Stimulated activated CD8-positive, alpha-beta memory T cell treated with anti-CD3 and anti-CD28 coated beads, Interleukin-7, amount 100 ng/mL, for 1 hour (primary cell): Measurements from ENCODE around the gene SACS.

Experiments
- DNase-seq, 2 donors: peaks; one replicate each; pipeline ENCODE4 v3.0.0-alpha.2; 2020; ENCODE audit warnings: low read depth in 2 of 2

SACS gene, protein sequence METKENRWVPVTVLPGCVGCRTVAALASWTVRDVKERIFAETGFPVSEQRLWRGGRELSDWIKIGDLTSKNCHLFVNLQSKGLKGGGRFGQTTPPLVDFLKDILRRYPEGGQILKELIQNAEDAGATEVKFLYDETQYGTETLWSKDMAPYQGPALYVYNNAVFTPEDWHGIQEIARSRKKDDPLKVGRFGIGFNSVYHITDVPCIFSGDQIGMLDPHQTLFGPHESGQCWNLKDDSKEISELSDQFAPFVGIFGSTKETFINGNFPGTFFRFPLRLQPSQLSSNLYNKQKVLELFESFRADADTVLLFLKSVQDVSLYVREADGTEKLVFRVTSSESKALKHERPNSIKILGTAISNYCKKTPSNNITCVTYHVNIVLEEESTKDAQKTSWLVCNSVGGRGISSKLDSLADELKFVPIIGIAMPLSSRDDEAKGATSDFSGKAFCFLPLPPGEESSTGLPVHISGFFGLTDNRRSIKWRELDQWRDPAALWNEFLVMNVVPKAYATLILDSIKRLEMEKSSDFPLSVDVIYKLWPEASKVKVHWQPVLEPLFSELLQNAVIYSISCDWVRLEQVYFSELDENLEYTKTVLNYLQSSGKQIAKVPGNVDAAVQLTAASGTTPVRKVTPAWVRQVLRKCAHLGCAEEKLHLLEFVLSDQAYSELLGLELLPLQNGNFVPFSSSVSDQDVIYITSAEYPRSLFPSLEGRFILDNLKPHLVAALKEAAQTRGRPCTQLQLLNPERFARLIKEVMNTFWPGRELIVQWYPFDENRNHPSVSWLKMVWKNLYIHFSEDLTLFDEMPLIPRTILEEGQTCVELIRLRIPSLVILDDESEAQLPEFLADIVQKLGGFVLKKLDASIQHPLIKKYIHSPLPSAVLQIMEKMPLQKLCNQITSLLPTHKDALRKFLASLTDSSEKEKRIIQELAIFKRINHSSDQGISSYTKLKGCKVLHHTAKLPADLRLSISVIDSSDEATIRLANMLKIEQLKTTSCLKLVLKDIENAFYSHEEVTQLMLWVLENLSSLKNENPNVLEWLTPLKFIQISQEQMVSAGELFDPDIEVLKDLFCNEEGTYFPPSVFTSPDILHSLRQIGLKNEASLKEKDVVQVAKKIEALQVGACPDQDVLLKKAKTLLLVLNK (N-terminal part only)

DNA sequence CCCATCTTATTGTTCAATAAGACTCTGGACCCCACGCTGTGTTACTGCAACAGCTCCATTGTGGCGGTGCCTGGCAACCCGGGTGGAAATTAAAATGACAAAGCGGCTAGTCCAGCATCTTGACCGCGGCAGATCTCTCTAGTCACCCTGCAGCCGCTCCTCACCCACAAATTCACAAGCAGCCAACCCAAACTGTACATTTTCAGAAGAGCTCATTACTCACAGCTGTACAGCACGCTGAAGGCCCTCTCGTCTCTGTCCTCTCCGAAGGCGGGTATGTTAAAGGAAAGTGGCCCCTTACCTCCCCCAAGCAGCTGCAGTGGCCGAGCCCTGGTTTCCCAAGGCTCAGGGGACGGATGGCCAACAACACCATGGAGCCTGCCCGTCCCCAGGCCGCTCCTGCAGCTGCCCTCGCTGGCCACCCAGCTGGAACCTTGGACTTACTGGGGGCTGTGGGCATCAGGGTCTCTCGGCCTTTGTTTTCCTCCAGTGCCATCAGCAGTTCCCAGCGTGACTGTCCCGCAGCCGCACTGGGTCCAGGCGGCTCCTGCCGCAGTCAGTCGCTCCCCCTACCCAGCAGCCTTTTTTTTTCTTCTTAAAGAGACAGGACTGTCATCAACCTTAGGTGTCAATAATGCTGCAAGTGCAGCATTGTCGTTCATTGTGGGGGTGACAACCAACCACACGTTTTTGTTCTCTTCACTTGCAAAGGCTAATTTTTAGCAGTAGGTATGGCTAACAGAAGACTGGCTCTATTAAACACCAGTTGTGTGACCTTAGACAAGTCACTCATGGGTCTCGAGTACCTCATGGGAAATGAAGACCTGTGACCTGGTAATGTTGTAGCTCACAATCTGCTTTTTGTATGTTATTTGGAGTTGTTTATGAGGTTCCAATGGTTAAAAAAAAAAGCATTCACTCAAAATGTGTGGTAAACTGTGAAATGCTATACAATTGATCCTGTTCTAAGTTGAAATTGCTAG, at the start of gene SACS:
Gene SACS, minus strand, starts transcription at position 532 of the 983 bp plus-strand sequence. CDS start 22,463 bp downstream, outside the sequence.
- DNase-seq, result no peak

DNA sequence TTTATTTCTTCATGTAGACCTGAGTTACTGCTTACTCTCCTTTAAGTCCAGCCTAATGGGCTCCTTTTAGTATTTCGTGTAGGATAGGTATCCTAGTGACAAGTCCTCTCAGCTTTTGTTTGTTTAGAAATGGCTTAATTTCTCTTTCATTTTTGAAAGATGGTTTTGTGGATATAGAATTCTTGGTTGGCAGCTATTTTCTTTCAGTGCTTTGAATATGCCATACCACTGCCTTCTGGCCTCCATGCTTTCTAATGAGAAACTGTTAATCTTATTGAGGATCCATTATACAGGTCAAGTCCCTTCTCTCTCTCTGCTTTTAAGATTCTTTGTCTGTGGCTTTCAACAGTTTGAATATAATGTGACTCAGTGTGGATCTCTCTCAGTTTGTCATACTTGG, 46.8 kb upstream of the SACS start:
- DNase-seq, result no peak

- no peak for DNase-seq
Measured at GRCh38 chr13:23477101-23477500, 43.6 kb upstream of the SACS start.

DNA sequence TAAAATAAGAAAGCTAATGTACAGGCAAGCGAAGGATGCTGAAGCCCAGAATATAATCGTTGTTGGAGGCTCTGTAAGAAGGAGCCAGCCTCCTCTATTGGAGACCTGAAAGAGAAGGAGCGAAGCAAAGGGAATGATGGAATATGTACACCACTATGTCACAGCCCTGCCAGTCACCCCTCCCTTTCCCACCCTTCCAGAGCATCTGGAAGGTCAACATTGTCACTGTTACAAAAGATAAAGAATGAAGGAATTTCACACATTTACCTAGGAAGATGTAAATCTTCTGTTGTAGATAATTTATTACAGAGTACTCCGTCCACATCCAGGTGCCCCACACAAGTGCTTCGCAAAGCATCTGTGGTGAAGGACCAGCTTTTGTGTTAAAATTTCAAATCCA, 39.7 kb upstream of the SACS start:
- no peak for DNase-seq

DNA sequence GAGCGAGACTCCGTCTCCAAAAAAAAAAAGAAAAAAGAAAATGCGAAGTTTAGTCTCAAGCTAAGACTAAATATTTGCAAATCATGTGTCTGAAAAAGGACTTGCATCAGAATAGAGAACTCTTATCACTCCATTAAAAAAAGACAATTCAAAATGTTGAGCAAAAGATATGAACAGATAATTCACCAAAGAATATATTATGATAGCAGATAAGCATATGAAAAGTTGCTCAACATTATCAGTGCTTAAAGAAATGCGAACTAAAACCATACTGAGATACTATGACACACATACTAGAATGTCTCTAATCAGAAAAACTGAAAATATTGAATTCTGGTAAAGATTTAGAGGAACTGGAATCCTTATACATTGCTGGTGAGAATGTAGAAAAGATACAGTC, 38.7 kb upstream of the SACS start:
- no peak for DNase-seq

GRCh38 chr13:23470790-23471614, 37.5 kb upstream of the SACS start:
- DNase-seq, result no peak

- no peak for DNase-seq
Measured at GRCh38 chr13:23469951-23470421, 36.5 kb upstream of the SACS start.

DNA sequence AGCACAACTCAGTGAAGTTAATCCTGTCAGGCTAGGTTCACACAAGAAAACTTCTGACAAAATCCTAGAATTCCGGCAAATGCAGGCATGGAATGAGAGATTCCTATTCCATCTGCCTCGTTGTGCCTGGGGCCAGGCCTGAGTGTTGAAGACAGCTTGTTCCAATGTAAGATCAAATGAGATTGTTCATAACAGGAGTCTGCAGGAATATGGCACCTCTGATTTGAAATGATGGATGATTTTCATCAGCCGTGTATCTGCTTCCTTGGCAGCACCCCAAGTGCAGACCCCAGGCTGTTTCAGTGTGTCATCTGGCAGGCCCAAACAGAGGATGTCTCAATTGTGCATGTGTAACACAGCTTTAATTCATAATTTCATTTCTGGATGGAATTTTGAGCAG, 35.3 kb upstream of the SACS start:
- no peak for DNase-seq

DNA sequence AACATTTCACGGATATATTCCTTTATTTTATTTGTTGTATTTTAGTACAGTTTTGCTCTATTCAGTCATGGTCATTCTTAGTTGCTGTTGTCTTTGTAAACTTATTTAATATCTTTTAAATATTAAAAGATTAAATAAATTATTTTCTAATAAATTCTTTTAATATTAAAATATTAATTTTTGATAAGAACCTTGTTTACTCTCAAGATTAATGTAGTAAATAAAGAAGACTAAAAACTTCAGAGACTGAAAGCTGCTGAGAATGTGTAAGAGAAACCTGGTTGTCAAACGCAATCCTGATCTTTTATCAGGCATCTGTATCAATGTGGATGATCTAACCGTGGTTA, 34.4 kb upstream of the SACS start:
- DNase-seq, result no peak

DNA sequence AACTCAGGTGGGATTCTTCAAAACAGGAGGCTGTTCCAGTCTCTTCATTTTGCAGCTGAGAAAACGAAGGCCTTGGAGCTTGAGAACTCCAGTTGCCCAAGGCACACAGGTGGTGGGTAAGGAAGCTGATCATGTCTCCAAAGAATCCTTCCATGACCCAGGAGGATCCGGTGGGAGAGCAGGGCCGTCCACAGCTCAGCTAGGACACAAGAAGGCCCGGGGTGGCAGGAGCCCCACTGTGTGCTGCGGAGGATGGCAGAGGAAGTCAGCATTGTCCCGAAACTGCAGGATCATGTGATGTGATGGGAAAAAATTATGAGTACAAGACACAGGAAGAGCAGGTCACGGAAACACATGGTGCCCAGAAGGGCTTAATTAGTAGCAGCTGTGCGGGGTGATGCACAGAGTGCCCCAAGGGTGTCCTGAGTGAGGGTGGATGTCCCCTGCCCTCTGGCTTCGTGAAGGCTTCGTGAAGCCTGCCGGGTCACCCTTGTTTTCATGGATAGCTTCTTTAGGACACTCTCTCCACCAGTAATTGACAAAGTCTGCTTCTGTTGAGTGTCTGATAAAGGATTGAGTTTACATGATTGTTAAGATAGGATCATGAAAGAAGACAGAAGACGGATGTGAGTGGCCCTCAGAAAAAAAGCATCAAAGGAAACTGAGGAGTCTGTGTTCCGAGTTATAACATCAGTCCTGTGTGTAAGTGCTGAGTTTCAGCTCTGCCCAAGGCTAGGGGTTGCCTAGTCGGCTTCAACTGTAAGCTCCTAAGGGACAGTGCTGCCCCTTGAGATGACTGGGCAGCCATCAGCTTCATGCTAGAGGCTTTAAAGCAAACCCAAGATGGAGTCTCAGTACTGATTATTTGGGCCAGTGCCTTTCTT, 33.8 kb upstream of the SACS start:
- no peak for DNase-seq

GRCh38 chr13:23466144-23467002, 32.9 kb upstream of the SACS start:
- DNase-seq, result peak; percentile 21 to 28

DNA sequence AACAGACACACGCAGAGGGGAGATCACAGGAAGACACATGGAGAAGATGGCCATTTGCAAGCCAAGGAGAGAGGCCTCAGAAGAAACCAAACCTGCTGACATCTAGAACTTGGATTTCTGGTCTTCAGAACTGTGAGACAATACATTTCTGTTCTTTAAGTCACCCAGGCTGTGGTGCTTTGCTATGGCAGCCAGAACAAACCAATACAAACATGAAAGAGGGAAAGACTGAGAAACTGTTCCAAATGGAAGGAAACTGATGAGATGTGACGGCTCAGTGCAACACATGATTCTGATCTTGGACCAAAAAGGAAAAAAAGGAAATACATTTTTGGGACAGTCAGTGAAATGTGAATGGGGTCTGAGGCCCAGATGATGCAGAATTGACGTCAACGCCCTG, 30.2 kb upstream of the SACS start:
- no peak for DNase-seq

DNA sequence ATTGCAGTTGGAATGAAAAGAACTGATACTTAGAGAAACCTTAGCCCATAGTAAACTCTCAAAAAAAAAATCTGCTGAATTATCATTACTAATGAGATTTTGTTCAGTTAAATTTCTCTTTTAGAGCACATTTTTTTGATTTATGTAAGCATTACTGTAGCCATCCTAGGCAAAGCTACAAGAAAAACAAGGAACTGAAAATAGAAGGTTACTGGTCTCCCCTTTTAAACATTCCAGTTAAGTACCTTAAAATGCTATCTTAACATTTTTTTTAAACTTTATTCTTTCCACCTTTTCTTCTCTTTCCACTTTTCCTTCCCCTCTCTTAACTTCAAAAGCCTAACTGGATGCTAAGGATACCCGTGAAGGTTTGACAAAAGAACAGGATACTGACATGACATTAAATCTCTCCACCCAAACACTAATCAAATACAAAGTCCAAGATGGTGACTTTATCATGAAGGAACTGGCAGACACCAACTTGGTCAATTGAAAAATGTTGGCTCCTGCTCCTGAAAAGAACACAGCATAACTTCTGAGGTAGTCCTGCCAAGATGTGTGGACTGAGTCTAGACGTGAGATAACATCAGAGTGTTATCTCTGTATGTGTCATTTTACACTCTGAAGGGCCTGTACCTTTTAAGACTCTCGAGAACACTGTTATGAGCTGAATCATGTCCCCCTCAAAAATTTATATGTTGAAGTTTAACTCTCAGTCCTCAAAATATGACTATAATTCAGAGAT, 29.5 kb upstream of the SACS start:
- DNase-seq, result no peak

- DNase-seq, result no peak
Measured at GRCh38 chr13:23461544-23461943, 28.0 kb upstream of the SACS start.

GRCh38 chr13:23460921-23461320, 27.4 kb upstream of the SACS start:
- DNase-seq, result no peak

DNA sequence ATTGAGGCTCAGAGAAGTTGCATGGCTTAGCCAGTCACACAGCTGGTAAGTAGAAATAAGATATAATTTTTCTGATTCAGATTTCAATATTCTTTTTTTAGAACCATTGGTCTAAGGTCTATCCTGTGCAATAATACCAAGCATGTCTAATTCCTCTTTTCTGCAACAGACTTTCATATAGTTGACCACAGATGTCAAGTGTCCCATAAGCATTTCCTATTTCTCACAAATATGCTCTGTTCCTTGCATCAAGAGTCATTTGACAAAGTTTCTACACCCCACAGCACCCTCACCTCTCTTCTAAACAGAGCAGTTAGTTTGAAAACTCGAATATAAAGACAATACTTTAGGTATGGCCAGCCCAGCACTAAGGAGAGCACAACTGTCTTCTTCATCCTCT, 26.8 kb upstream of the SACS start:
- no peak for DNase-seq

- DNase-seq, result no peak
Measured at GRCh38 chr13:23458989-23459388, 25.5 kb upstream of the SACS start.
